VCaP (cell line): Measurements from ENCODE around the gene RFX4.

Experiments
- H3K27ac ChIP-seq: fragments of 450-650 bp; 2 replicates; pipeline ENCODE4 v1.5.1; 2017
- TF ChIP-seq, protein P1 (sequence below): fragments of 450-650 bp; conservative IDR thresholded peaks from 2 replicates; pipeline ENCODE4 v1.5.1; 2017; ENCODE audit warnings: mild to moderate bottlenecking, moderate library complexity

RFX4 gene

DNA sequence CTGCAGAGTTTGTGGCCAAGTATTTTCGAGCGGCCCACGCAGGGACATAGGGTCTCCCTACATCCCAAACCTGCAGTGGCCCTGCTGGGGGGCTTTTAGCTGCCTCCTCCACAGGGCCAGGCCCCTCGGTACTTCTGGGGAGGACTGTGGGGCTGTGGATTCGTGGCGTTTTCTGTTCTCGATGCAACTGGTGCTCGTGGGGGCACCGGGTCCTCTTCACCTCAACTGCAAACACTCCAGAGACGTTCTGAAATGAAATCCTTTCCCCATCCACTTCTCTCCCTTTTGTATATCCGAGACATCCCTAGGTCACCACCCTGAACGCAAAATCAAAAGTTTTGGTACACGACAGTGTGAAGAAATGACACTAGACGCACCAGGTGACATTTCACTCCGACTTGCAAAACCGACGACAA lies 2.3 kb downstream of the RFX4 start:
- TF ChIP-seq, protein P1, sequence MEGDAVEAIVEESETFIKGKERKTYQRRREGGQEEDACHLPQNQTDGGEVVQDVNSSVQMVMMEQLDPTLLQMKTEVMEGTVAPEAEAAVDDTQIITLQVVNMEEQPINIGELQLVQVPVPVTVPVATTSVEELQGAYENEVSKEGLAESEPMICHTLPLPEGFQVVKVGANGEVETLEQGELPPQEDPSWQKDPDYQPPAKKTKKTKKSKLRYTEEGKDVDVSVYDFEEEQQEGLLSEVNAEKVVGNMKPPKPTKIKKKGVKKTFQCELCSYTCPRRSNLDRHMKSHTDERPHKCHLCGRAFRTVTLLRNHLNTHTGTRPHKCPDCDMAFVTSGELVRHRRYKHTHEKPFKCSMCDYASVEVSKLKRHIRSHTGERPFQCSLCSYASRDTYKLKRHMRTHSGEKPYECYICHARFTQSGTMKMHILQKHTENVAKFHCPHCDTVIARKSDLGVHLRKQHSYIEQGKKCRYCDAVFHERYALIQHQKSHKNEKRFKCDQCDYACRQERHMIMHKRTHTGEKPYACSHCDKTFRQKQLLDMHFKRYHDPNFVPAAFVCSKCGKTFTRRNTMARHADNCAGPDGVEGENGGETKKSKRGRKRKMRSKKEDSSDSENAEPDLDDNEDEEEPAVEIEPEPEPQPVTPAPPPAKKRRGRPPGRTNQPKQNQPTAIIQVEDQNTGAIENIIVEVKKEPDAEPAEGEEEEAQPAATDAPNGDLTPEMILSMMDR = no peak
- H3K27ac ChIP-seq = no peak overlapping the region

DNA sequence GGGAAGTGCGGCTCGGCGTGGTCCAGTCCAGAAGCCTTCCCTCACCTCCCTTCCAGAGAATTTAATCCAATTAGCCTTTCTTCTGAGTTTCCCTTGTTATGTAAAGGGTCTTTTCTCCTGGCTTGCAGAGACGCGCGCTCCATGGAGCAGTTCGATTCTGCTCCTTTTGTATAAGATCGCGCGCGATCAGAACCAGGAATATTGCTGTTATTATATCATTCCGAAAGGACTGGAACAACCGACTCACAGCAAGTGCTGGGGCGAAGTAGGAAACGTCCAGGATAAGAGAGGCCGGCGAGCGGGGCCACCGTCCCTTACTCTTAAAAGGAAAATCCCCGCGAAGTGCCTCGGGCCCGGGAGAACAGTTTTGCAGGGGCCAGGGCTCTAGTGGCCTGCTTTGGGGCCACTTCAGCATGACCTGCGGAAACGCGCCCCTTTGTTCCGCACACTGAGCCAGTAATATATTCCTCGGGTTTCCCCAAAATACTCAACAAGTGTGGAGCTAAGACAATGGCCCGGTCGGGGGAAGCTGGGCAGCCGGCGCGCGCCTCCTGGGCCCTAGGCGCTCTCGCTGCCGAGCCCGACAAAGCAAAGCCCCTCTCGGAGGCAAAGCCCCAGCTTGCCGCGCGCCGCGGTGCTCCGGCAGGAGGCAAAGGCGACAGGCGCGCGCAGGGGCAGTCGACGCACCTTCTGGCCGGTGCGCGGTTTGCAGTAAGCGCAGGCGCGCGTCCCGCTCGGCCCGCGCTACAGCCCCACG lies 2.9 kb downstream of the RFX4 start:
- H3K27ac ChIP-seq = no peak overlapping the region

DNA sequence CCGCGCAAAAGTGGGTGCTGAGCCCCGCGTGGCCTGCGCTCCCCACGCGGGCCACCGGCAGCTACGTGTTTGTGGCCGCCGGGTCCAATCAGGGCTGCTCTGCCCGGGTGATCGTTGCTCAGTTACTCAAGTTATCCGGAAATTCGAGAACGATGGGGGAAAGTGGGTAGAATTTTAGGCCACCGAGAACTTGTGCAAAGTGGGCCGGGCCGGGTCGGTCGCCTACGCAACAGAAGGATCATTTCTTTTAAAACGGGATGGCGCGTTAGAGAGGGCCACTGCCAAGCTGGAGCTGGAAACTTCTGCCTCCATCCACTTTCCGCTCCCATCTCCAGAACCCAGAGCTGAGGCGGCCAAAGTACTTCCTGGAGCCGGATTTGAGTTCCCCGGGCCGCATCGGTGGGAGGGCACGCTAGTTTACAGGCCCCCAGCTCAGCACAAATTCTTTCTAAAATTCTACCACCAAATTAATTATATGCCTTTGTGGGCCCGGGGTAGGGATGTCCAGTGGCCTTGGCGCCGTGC lies 3.5 kb downstream of the RFX4 start:
- H3K27ac ChIP-seq = no peak overlapping the region
- TF ChIP-seq, protein P1 = no peak

More for the DNA sequence above, 2.9 kb downstream of the RFX4 start:
- TF ChIP-seq, protein P1 = no peak

DNA sequence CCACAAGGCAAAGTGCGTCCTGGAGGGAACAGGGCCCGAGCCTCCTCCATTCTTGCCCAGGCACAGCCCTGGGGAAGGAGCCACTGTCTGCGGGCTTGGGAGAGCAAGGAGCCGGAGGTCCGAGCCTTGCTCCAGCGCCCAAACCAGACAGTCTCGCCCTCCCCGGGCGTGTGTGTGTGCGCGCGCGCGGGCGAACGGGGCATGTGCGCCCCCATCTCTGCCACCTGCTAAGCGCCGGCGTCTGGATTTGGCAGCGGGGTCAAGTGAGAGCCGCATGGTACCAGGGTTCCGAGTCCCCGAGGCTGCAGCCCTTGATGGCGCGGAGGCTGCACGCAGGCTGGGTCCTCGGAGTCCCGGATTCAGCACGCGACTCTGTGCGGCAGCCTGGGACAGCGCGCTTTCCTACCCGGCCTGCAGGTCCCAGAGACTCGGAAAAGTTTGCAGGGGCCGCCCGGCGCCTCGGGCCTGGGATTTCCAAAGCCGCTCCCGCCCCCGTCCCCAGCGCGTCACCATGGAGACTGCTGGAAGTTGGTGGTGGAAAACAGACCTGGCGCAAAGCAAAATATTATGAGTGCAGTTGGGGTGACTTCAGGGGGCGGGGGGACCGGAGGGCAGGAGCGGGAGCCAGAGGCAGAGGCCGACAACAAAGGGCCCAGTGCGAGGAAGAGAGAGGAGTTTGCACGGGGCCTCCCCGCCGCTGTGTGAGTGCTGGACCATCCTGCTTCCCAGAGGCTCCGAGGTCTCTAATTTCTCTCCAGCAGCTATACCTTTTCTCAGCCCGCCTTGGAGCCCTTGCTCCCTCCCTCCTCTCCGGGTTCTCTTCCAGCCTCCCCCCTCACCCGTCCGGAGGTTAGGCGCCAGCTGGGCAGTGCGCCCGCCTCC lies 4.2 kb downstream of the RFX4 start:
- no peak overlapping the region for H3K27ac ChIP-seq
- TF ChIP-seq, protein P1 = no peak

DNA sequence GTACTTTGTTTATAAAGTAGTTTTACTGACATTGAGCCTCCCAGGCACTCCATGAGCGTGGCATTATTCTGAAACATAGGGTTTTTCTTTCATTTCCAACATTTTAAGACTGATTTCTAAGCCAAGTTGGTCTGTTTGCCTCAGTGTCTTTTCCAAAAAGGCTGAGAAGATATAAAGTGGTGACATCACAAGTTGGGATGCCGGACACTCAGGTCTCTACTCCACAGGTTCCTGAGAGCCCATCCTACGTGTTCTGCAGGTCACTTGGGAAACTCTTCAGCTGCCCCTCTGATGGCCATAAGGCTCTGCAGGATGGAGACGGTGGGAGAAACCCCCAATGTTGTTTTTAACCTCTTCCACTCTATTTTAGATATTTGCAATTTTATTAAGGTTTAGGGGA lies 6.0 kb downstream of the RFX4 start:
- no peak overlapping the region for H3K27ac ChIP-seq
- TF ChIP-seq, protein P1 = no peak

DNA sequence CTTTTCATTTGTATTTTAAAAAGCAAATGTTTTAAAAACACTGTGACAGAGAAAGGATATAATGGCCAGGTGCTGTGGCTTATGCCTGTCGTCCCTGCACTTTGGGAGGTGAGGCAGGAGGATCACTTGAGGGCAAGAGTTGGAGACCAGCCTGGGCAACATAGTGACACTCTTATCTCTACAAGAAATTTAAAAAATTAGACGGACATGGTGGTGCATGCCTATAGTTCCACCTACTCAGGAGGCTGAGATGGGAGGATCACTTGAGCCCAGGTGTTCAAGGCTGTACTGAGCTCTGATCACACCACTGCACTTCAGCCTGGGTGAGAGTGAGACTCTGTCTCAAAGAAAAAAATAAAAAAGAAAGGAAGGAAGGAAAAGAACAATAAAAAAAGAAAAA lies 7.8 kb downstream of the RFX4 start:
- TF ChIP-seq, protein P1 = no peak

DNA sequence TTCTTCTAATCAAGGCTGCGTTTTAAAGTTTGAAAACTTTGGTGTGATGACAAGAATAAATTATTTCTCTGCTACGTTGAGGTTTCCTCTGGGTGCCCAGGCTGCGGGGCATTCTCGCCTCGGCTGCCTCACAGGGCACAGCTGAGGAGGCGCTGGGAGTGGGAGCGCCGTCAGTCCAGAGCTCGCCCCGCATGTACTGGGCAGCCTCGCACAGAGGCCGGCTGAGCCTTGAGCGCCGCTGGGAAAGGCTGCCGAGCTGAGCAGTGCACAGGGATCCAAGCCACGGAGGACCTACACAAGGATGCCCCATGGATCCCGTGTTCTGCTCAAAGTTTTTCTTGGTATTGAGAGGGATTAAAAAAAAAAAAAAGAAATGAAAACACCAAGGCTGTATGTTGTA lies 11.6 kb downstream of the RFX4 start:
- H3K27ac ChIP-seq = no peak overlapping the region
- TF ChIP-seq, protein P1 = no peak

More for the DNA sequence above, 7.8 kb downstream of the RFX4 start:
- no peak overlapping the region for H3K27ac ChIP-seq
